ENCODE measurements around the gene LAMC3.

DNA sequence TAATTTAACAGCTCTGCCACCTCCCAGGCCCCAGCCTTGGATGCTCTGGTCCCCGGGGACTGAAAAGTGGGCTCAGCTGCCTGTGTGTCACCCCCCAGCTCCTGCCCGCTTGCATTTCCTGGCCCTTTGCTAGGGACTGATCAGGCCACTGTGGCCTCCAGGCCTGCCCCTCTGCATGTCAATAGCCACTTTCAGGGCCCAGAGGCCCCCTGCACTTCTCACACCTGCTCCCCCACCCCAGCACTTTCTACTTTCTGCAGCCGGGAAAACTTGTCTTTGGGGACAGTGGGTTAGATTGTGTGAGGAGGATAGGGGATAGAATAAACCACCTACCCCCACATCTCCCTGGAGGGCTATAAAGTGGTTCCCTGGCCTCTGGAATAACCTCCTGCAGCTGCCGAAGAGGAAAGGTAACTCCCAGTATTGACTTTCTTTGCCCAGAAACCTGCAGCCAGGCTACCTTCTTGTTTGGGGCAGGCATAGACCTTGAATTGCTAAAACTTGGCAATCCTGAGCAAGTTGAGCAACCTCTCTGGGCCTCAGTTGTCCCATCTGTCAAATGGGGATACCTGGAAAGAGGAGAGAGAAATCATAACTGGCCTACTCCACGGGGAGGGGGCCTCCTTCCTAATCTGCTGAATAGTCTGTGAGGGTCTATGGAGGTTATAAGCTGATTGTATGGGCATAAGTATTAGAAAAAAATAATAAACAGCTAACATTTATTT, 95.2 kb downstream of the LAMC3 start:
- TF ChIP-seq, protein P1, sequence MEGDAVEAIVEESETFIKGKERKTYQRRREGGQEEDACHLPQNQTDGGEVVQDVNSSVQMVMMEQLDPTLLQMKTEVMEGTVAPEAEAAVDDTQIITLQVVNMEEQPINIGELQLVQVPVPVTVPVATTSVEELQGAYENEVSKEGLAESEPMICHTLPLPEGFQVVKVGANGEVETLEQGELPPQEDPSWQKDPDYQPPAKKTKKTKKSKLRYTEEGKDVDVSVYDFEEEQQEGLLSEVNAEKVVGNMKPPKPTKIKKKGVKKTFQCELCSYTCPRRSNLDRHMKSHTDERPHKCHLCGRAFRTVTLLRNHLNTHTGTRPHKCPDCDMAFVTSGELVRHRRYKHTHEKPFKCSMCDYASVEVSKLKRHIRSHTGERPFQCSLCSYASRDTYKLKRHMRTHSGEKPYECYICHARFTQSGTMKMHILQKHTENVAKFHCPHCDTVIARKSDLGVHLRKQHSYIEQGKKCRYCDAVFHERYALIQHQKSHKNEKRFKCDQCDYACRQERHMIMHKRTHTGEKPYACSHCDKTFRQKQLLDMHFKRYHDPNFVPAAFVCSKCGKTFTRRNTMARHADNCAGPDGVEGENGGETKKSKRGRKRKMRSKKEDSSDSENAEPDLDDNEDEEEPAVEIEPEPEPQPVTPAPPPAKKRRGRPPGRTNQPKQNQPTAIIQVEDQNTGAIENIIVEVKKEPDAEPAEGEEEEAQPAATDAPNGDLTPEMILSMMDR (IDR thresholded peaks at IDR 0.05) = no peak
- TF ChIP-seq POLR2A (IDR thresholded peaks at IDR 0.05) = no peak

Data from testis (tissue), 2 donors.